Activated naive CD8-positive, alpha-beta T cell (primary cell): Measurements from ENCODE around the gene AOPEP.
"Not testable (repeated sequence)": the region's sequence is repeated elsewhere in the genome, so short reads cannot be mapped to it uniquely, and the experiment has no call there.

Experiments used
- H3K27ac Mint-ChIP-seq: one replicate; pipeline ENCODE4 v1.8.0; 2021; ENCODE audit warnings: mixed read lengths
- H3K27me3 Mint-ChIP-seq: one replicate; pipeline ENCODE4 v1.8.0; 2021; ENCODE audit warnings: mixed read lengths
- H3K36me3 Mint-ChIP-seq: one replicate; pipeline ENCODE4 v1.8.0; 2021; ENCODE audit warnings: mixed read lengths
- H3K4me1 Mint-ChIP-seq: one replicate; pipeline ENCODE4 v1.8.0; 2021; ENCODE audit warnings: low read depth, mixed read lengths
- H3K4me3 Mint-ChIP-seq: one replicate; pipeline ENCODE4 v1.8.0; 2021; ENCODE audit warnings: mild to moderate bottlenecking, mixed read lengths
- H3K9me3 Mint-ChIP-seq: one replicate; pipeline ENCODE4 v1.8.0; 2021; ENCODE audit warnings: low read depth, mixed read lengths

Gene AOPEP

GRCh38 chr9:94878804-94879203, 152.3 kb downstream of the AOPEP start:
- not testable (repeated sequence) for H3K27me3 Mint-ChIP-seq, H3K9me3 Mint-ChIP-seq, H3K27ac Mint-ChIP-seq, H3K36me3 Mint-ChIP-seq, H3K4me3 Mint-ChIP-seq
- peaks cover 18% of the 10 kb centered on the region for H3K4me1 Mint-ChIP-seq

- H3K4me1 Mint-ChIP-seq = peaks cover 18% of the 10 kb centered on the region
- no peaks in the 10 kb centered on the region for H3K27me3 Mint-ChIP-seq
- H3K9me3 Mint-ChIP-seq = no peaks in the 10 kb centered on the region
- H3K4me3 Mint-ChIP-seq = no peak overlapping the region
- no peak overlapping the region for H3K27ac Mint-ChIP-seq
- peaks cover 6% of the 10 kb centered on the region for H3K36me3 Mint-ChIP-seq
Observed at GRCh38 chr9:94879230-94879629, 152.7 kb downstream of the AOPEP start.

GRCh38 chr9:94881023-94881422, 154.5 kb downstream of the AOPEP start:
- Mint-ChIP-seq H3K27me3 (no peaks in the 10 kb centered on the region), H3K4me3 (no peak overlapping the region), H3K9me3 (no peaks in the 10 kb centered on the region), H3K27ac (no peak overlapping the region), H3K4me1 (peaks cover 14% of the 10 kb centered on the region), H3K36me3 (peaks cover under 1% of the 10 kb centered on the region)

- H3K36me3 Mint-ChIP-seq = no peaks in the 10 kb centered on the region
- no peaks in the 10 kb centered on the region for H3K27me3 Mint-ChIP-seq
- H3K9me3 Mint-ChIP-seq = no peaks in the 10 kb centered on the region
- H3K4me3 Mint-ChIP-seq = no peak overlapping the region
- H3K4me1 Mint-ChIP-seq = peaks cover 14% of the 10 kb centered on the region
- no peak overlapping the region for H3K27ac Mint-ChIP-seq
Observed at GRCh38 chr9:94881454-94881853, 155.0 kb downstream of the AOPEP start.

- Mint-ChIP-seq H3K27me3 (no peaks in the 10 kb centered on the region), H3K36me3 (no peaks in the 10 kb centered on the region), H3K9me3 (no peaks in the 10 kb centered on the region), H3K27ac (no peak overlapping the region), H3K4me3 (no peak overlapping the region), H3K4me1 (peaks cover 14% of the 10 kb centered on the region)
Observed at GRCh38 chr9:94881940-94882339, 155.4 kb downstream of the AOPEP start.

GRCh38 chr9:94882966-94883641, 156.6 kb downstream of the AOPEP start:
- H3K36me3 Mint-ChIP-seq = peaks cover 3% of the 10 kb centered on the region
- H3K9me3 Mint-ChIP-seq = no peaks in the 10 kb centered on the region
- H3K4me1 Mint-ChIP-seq = peaks cover 14% of the 10 kb centered on the region
- H3K27me3 Mint-ChIP-seq = no peaks in the 10 kb centered on the region
- H3K4me3 Mint-ChIP-seq = no peak overlapping the region
- H3K27ac Mint-ChIP-seq = no peak overlapping the region

- peaks cover 12% of the 10 kb centered on the region for H3K36me3 Mint-ChIP-seq
- H3K27me3 Mint-ChIP-seq = no peaks in the 10 kb centered on the region
- peaks cover 6% of the 10 kb centered on the region for H3K9me3 Mint-ChIP-seq
- H3K4me1 Mint-ChIP-seq = no peaks in the 10 kb centered on the region
- no peak overlapping the region for H3K4me3 Mint-ChIP-seq
- no peak overlapping the region for H3K27ac Mint-ChIP-seq
Observed at GRCh38 chr9:94885854-94886447, 159.5 kb downstream of the AOPEP start.

- H3K27me3 Mint-ChIP-seq = no peaks in the 10 kb centered on the region
- peaks cover 17% of the 10 kb centered on the region for H3K36me3 Mint-ChIP-seq
- no peaks in the 10 kb centered on the region for H3K4me1 Mint-ChIP-seq
- no peak overlapping the region for H3K27ac Mint-ChIP-seq
- H3K9me3 Mint-ChIP-seq = peaks cover 7% of the 10 kb centered on the region
- H3K4me3 Mint-ChIP-seq = no peak overlapping the region
Observed at GRCh38 chr9:94887721-94888120, 161.2 kb downstream of the AOPEP start.

GRCh38 chr9:94888775-94889174, 162.3 kb downstream of the AOPEP start:
- Mint-ChIP-seq H3K27ac (no peak overlapping the region), H3K9me3 (peaks cover 7% of the 10 kb centered on the region), H3K4me3 (no peak overlapping the region), H3K36me3 (peaks cover 17% of the 10 kb centered on the region), H3K4me1 (no peaks in the 10 kb centered on the region), H3K27me3 (no peaks in the 10 kb centered on the region)

- Mint-ChIP-seq H3K4me3 (no peak overlapping the region), H3K36me3 (peaks cover 17% of the 10 kb centered on the region)
Observed at GRCh38 chr9:94889628-94890027, 163.1 kb downstream of the AOPEP start.

GRCh38 chr9:94891183-94891582, 164.7 kb downstream of the AOPEP start:
- H3K27me3 Mint-ChIP-seq = no peaks in the 10 kb centered on the region
- H3K36me3 Mint-ChIP-seq = peaks cover 17% of the 10 kb centered on the region
- H3K4me3 Mint-ChIP-seq = no peak overlapping the region
- peaks cover 7% of the 10 kb centered on the region for H3K9me3 Mint-ChIP-seq
- H3K4me1 Mint-ChIP-seq = no peaks in the 10 kb centered on the region
- no peak overlapping the region for H3K27ac Mint-ChIP-seq

More at GRCh38 chr9:94889628-94890027, 163.1 kb downstream of the AOPEP start:
- Mint-ChIP-seq H3K27me3 (no peaks in the 10 kb centered on the region), H3K9me3 (peaks cover 7% of the 10 kb centered on the region), H3K27ac (no peak overlapping the region), H3K4me1 (no peaks in the 10 kb centered on the region)

- Mint-ChIP-seq H3K4me3 (no peak overlapping the region), H3K36me3 (peaks cover 16% of the 10 kb centered on the region), H3K27ac (no peak overlapping the region), H3K27me3 (no peaks in the 10 kb centered on the region), H3K4me1 (no peaks in the 10 kb centered on the region), H3K9me3 (peaks cover 7% of the 10 kb centered on the region)
Observed at GRCh38 chr9:94892675-94893074, 166.2 kb downstream of the AOPEP start.

- Mint-ChIP-seq H3K9me3 (peaks cover 7% of the 10 kb centered on the region), H3K27ac (no peak overlapping the region), H3K4me3 (no peak overlapping the region), H3K4me1 (no peaks in the 10 kb centered on the region), H3K36me3 (peaks cover 16% of the 10 kb centered on the region), H3K27me3 (no peaks in the 10 kb centered on the region)
Observed at GRCh38 chr9:94894094-94894699, 167.7 kb downstream of the AOPEP start.

- peaks cover 2% of the 10 kb centered on the region for H3K4me1 Mint-ChIP-seq
- H3K9me3 Mint-ChIP-seq = peaks cover 4% of the 10 kb centered on the region
- H3K27me3 Mint-ChIP-seq = no peaks in the 10 kb centered on the region
- H3K36me3 Mint-ChIP-seq = peaks cover 12% of the 10 kb centered on the region
- no peak overlapping the region for H3K4me3 Mint-ChIP-seq
- no peak overlapping the region for H3K27ac Mint-ChIP-seq
Observed at GRCh38 chr9:94895668-94896067, 169.2 kb downstream of the AOPEP start.

GRCh38 chr9:94896512-94896911, 170.0 kb downstream of the AOPEP start:
- Mint-ChIP-seq H3K9me3 (no peaks in the 10 kb centered on the region), H3K4me3 (no peak overlapping the region), H3K27me3 (no peaks in the 10 kb centered on the region), H3K27ac (no peak overlapping the region), H3K4me1 (peaks cover 2% of the 10 kb centered on the region), H3K36me3 (peaks cover 13% of the 10 kb centered on the region)
